Measurements from ENCODE around the gene TICAM1. TPM values are rescaled to one million over a fixed set of nuclear protein-coding genes. Genes with fewer than 3 reads are reported as not detected.
A peak's percentile ranks its signal among the peaks of the same experiment; 100 is the strongest.
"Not testable (repeated sequence)": the region's sequence is repeated elsewhere in the genome, so short reads cannot be mapped to it uniquely, and the experiment has no call there.

TICAM1 gene
- 24.4 TPM for total RNA-seq

- ATAC-seq = peak; percentile 93
Observed at GRCh38 chr19:4831304-4831978, at the start of gene TICAM1. TICAM1 (minus strand) TSS chr19:4831712; CDS start chr19:4818377, 13,335 bp downstream.

DNA sequence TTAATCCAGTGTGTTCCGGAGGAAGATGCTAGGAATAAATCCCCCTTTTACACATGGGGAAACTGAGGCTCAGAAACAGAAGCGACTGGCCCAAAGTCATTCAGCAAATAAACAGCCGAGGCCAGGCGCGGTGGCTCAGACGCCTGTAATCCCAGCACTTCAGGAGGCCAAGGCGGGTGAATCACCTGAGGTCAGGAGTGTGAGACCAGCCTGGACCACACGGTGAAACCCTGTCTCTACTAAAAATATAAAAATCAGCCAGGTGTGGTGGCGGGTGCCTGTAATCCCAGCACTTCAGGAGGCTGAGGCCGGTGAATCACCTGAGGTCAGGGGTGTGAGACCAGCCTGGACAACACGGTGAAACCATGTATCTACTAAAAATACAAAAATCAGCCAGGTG is 47.5 kb upstream of the TICAM1 start:
- no peak for ATAC-seq

DNA sequence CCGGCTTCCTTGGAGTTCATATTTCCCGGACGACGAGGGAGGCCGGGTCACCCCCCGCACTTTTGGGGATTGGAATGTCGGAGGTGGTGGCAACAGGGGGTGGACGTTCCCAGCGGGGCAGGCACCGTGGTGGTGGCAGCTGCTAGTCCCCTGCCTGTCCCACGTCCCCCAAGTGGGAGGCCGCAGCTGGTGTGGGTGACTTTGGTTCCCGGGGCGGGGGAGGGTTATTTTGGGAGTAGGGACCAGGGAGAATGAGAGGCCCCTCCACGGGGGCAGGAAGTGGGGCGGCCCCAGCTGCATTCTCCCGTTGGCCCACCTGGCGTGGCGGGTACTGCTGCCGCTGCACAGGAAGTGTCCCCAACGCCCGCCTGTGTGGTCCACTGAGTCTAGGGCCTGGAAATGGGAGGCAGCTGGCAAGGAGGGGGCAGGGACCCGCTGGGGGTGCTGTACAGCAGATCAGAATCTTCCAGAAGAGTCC is 47.0 kb upstream of the TICAM1 start:
- peak; percentile 15 for ATAC-seq

- ATAC-seq = peak; percentile 46
Observed at GRCh38 chr19:4877753-4878490, 46.4 kb upstream of the TICAM1 start.

GRCh38 chr19:4873930-4874329 is 42.4 kb upstream of the TICAM1 start:
- ATAC-seq = no peak

DNA sequence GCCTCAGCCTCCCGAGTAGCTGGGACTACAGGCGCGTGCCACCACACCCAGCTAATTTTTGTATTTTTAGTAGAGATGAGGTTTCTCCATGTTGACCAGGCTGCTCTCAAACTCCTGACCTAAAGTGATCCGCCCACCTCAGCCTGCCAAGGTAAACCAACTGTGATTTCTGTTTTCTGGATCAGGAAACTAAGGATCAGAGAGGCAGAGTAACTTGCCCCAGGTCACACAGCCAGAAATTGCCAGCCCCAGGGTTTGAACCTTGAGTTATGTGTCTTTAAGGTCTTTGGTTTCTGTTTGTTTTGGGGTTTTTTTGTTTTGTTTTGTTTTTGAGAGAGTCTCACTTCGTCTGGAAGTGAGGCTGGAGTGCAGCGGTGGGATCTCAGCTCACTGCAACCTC is 40.2 kb upstream of the TICAM1 start:
- no peak for ATAC-seq

DNA sequence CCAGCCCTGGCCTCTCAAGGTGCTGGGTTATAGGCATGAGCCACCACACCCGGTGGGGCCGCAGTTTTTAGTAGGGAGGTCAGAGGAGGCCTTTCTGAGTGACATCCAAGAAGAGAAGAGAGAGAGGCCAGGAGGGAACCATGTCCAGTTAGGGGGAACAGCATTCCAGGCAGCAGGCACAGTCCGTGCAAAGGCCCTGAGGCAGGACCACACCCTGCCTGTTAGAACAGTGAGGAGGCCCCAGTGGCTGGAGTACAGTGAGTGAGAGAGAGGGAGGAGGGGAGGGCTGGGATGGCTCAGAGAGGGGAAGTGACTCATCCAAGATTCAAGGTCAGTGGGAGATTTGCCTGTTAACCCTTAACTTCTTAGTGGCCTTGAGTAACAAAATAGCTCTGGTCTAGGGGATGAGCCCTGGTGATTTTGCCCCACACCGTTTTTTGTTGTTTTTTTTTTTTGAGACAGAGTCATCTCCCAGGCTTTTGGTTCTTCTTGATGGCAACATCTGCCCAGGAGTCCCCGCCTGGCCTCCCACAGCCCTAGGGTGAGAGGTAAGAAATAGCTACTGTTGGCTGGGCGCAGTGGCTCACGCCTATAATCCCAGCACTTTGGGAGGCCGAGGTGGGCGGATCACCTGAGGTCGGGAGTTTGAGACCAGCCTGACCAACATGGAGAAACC is 38.7 kb upstream of the TICAM1 start:
- ATAC-seq = peak; percentile 67

GRCh38 chr19:4868286-4868834 is 36.8 kb upstream of the TICAM1 start:
- ATAC-seq = no peak

DNA sequence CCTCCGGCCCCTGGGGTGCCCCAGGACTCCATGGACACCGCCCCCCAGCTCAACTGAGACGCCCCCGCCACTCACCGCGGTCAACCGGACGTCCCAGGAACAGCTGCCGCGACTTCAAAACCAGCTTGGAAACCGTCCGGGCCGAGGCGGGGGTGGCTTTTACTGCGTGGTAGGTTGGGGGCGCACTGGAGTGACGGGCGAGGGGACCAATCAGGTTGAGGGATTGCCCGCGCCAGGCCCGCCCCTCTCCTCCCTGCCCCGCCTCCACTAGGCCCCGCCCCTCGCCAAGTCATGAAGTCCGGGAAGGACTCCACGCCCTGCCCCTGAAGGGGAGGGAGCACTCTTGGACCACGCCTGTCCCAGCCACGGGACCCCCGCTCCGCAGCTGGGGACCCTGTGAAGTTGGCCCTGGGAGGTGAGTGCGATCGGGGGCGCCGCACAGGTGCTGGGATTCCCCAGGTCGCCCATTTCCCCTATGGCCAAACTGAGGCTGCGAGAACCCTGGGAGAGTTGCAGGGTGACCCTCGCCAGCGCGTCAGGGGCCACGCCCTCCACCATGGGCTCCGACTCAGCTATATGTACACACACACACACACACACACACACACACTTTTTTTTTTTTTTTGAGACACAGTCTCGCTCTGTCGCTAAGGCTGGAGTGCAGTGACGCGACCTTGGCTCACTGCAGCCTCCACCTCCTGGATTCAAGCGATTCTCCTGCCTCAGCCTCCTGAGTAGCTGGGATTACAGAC is 36.2 kb upstream of the TICAM1 start, which contains the start of gene PLIN3:
Gene PLIN3 (minus strand): TSS at position 134 of the 752 bp plus-strand sequence. CDS start 6,273 bp downstream, outside the sequence.
- peak; percentile 95 for ATAC-seq

GRCh38 chr19:4866595-4867424 is 35.3 kb upstream of the TICAM1 start:
- ATAC-seq = peak; percentile 11

- peak; percentile 92 for ATAC-seq
Observed at GRCh38 chr19:4861147-4861546, 29.6 kb upstream of the TICAM1 start.

GRCh38 chr19:4859697-4860096 is 28.2 kb upstream of the TICAM1 start:
- peak; percentile 2 for ATAC-seq

DNA sequence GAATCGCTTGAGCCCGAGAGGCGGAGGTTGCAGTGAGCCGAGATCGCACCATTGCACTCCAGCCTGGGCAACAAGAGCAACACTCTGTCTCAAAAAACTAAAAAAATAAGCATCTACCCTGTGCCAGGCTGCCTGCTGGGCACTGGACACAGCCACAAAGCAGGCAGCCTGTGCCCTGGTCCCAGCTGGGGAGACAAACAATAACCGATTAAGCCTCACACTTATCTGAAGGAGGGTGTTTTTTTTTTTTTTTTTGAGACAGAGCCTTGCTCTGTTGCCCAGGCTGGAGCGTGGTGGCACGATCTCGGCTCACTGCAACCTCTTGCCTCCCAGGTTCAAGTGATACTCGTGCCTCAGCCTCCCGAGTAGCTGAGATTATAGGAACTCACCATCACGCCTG is 25.0 kb upstream of the TICAM1 start:
- not testable (repeated sequence) for ATAC-seq

DNA sequence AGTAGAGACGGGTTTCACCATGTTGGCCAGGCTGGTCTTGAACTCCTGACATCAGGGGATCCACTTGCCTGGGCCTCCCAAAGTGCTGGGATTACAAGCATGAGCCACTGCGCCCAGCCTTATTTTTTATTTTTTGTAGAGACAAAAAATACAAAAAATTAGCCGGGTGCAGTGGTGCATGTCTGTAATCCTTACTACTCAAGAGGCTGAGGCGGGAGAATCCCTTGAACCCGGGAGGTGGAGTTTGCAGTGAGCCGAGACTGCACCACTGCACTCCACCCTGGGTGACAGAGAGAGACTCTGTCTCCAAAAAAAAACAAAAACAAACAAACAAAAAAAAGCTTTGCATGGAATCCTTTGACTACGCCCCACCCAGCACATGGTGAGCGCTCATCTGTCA is 22.0 kb upstream of the TICAM1 start:
- ATAC-seq = not testable (repeated sequence)

DNA sequence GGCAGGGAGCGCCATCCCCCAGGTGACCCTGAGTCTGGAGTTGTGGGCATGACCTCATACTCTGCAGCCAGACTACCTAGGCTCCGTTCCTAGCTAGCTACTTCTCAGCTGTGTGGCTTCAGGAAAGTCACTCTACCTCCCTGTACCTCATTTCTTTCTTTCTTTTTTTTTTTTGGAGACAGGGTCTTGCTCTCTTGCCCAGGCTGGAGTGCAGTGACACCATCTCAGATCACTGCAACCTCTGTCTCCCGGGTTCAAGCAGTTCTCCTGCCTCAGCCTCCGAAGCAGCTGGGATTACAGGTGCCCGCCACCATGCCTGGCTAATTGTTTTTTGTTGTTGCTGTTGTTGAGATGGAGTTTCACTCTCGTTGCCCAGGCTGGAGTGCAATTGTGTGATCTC is 21.0 kb upstream of the TICAM1 start:
- no peak for ATAC-seq

DNA sequence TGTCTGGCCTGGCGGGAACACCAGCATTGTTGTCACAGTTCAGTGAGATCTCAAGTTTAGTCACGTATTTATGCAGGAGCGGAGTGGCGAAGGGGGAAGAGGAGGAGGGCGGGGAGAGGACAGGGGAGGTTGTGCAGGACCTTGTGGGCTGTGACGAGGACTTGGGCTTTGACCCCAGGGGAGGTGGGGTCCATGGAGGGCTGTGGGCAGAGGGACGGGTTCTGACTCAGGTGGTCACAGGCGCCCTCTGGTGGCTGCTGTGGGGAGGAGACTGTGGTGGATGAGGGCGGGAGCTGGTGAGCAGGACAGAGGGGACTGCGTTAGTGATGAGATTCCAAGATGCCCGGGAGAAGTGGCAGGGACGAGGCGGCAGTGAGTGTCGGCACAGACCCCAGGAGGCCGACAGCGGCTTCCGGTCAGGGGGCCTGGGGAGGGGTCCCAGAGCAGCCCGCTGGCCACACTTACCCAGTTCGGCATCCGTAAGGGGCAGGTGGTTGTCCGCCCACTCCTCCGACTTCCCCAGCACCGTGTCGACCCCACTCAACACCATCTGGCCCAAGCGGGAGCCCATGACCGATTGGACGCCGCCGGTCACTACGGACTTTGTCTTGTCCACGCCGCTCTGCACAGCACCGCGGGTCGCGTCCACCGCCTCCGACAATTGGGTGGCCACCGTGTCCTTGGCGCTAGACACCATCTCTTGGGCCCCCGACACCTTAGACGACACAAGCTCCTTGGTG is 20.2 kb upstream of the TICAM1 start:
- ATAC-seq = peak; percentile 62

GRCh38 chr19:4849019-4849418 is 17.5 kb upstream of the TICAM1 start:
- ATAC-seq = no peak

DNA sequence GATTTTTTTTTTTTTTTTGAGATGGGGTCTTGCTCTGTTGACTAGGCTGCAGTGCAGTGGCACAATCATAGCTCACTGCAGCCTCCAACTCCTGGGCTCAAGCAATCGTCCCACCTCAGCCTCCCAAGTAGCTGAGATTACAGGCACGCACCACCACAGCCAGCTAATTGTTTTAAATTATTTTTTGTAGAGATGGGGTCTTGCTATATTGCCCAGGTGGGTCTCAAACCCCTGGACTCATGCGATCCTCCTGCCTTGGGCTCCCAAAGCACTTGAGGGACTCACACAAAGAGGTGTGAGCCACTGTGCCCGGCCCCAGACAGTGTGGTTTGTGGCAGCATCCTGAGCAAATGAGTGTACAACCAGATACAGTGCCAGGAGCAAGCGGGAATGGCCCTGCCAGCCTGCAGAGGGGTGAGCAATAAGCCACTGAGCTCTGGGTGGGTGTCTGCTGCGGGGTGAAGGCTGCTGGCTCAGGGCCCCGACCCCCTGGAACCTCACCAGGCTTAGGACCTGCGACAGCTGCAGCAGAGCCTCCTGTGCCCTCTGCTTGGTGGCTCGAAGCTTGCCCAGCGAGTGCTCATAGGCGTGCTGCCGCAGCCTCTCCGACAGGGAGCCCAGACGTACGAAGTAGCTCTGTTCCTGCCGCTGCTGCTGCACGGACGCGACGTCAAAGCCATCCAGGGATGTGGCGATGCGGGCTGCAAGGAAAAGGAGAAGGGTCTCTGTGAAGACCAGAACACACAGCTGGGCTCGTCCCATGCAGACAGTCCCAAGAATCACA is 15.9 kb upstream of the TICAM1 start:
- no peak for ATAC-seq

DNA sequence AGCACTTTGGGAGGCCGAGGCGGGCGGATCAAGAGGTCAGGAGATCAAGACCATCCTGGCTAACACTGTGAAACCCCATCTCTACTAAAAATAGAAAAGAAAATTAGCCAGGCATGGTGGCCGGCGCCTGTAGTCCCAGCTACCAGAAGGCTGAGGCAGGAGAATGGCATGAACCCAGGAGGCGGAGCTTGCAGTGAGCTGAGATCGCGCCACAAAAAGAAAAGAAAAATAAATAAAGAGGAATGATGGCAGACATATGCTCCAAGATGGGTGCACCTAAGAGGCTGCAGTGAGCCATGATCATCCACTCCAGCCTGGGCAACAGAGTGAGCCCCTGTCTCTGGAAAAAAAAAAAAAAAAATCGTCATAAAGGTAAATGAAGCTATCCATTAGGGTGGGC is 14.5 kb upstream of the TICAM1 start:
- not testable (repeated sequence) for ATAC-seq
